B cell (primary cell): Measurements from ENCODE around the gene MYF5.

ENCODE experiments used
- CTCF ChIP-seq: fragments of 200-600 bp; IDR thresholded peaks from one replicate; pipeline ENCODE4 v1.8.0; 2022; ENCODE audit warnings: antibody characterized with exemption, mild to moderate bottlenecking
- EZH2 ChIP-seq: IDR thresholded peaks from 2 replicates; pipeline ENCODE4 v1.6.1; 2012; ENCODE audit warnings: borderline replicate concordance, low read depth, mild to moderate bottlenecking, moderate library complexity, low read length; ENCODE audit not compliant: insufficient read depth, poor library complexity, severe bottlenecking

DNA sequence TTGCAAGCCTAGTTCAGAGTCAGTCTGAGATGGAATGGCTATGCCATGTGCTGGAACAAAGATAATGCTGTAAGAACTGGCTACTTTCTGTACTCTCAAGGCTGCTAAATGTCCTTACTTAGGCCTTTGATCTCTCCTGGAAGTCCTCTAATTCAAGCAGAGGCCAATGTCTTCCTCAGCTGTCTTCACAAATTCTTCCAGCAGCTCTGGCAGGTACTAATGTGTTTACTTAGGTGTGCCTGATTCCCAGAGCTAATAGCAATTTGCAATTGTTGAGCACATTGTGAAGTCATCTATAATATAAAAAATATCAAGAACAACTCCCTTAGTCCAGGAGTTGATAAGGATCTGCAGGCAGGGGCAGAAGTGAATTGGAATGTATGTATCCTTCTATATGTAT, 3.8 kb upstream of the MYF5 start:
- TF ChIP-seq EZH2: no peak
- no peak for TF ChIP-seq CTCF
